ENCODE results near the gene OXSM.

DNA sequence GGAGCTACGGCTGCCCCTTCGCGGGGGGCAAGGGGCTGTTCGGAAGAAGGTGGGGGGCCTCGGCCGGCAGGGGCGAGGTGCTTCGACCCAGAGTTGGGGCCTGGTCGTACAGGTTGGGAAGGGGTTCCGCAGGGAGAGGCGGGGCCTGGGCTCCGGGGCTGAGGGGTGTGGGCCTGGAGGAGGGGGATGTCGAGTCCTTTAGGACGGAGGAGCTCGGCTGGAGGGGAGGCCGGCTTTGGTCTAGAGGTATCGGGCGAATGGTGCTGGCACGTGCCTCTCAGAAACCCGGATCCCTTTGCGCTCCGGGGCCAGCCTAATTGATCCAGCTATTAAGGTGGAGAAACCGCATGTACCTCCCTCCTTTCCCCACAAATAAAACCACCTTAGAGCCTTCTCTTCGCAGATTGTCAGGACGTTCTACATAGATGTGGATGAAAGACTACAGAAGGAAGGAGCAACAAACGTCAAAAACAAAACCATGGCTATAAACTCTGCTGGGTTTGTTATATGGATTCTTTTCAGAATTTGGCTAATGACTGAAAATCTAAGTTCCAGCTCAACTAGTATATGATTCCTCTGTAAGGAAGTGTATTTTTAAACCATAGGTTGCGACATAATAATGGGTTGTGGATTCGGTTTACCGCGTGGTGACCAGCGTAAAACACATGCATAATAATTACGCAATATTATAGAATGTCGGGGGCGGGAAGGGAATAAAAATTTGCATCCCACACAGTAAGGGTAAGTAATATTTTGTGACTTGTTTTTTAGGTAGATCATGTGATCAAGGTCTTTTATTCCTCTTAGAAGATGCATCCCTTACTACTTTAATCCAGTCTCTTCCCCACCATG lies 6.0 kb upstream of the OXSM start:
- TF ChIP-seq CTCF (conservative IDR thresholded peaks at IDR 0.05; ENCODE audit: low read length) (no peak), EZH2phosphoT487 (IDR thresholded peaks at IDR 0.05; ENCODE audit: borderline replicate concordance) (no peak)
